Pancreas (tissue), 10 donors: ENCODE data around the gene KNL1. TPM values are rescaled to one million over a fixed set of nuclear protein-coding genes. Genes with fewer than 3 reads are reported as not detected.
A peak's percentile ranks its signal among the peaks of the same experiment; 100 is the strongest.

Source experiments
- ATAC-seq, 4 donors: fragments of 200-7000 bp; cut with Tn5 transposase; one replicate each; pipeline versions ENCODE4 v1.8.0 to v1.9.1; 2020; ENCODE audit warnings: mild to moderate bottlenecking in 4 of 4, moderate library complexity in 4 of 4
- DNase-seq, 6 donors: peaks; one replicate each; pipeline ENCODE4 v3.0.0-alpha.2; 2020
- FAIRE-seq: peaks from 2 replicates; lab custom pipeline; 2012; peaks lifted over from hg19 to GRCh38; lab: Jason Lieb, UNC
- H3K27ac ChIP-seq, 4 donors: fragments of 200-600 bp; sonication (generic); 1 replicate in 3 of 4; 2 replicates in 1 of 4; pipeline versions ENCODE4 v1.5.0 to v1.8.0; 2020
- H3K27me3 ChIP-seq, 4 donors: fragments of 200-600 bp; one replicate each; pipeline ENCODE4 v1.8.0; 2021
- H3K36me3 ChIP-seq, 3 donors: fragments of 200-600 bp; sonication (generic) in 1 of 3; one replicate each; pipeline versions ENCODE4 v1.5.0 to v1.8.0; 2020 to 2021
- H3K4me1 ChIP-seq, 3 donors: fragments of 200-600 bp; one replicate each; pipeline ENCODE4 v1.8.0; 2021
- H3K4me3 ChIP-seq, 4 donors: fragments of 200-600 bp; sonication (generic) in 2 of 4; one replicate each; pipeline versions ENCODE4 v1.5.0 to v1.8.0; 2020 to 2021
- H3K9me3 ChIP-seq, 4 donors: fragments of 200-600 bp; one replicate each; pipeline ENCODE4 v1.8.0; 2021
- CTCF ChIP-seq, 4 donors: fragments of 200-600 bp; sonication (generic) in 3 of 4; IDR thresholded peaks; one replicate each; pipeline versions ENCODE4 v1.5.0 to v1.8.0; 2021; ENCODE audit warnings: antibody characterized with exemption in 4 of 4
- WGBS, 2 donors: extraction: QIAGEN DNeasy Blood & Tissue Kit; methylation state at CpG; one replicate each; pipeline ENCODE4 v1.1.7; 2013; 5-methylcytosine and 5-hydroxymethylcytosine counted together
- intact Hi-C, 3 donors: fragments of 100-400 bp; cut with DNase I; formaldehyde crosslinking; loops; one replicate each; pipeline versions ENCODE4 v1.11.1 to v1.14.2; 2022
- polyA plus RNA-seq, 2 donors: library from polyadenylated mRNA; stranded (reverse); fragments of 200-250 nt; gene quantifications; one replicate each; pipeline ENCODE4 v1.2.3, GENCODE V29; 2013
- total RNA-seq, 6 donors: library from RNA; stranded (reverse); fragmentation: NEBNext Ultra II Directional in 4 of 6; extraction: Animal tissue kit (Norgen Biotek cat#: 25700) in 4 of 6; gene quantifications; one replicate each; pipeline versions ENCODE4 v1.2.1 to v1.2.4, GENCODE V29; 2021 to 2023
- donor health status: healthy with polysubstance abuse.
- donor health status: DM: no; HTN: no; CAD: no; lungs with moderate emphysema.
- donor health status: DM: no; HTN: no; CAD: no.
- donor health status: control.
- donor health status: control.
- donor health status: Bipolar disorder and iron deficiency.
- donor health status: DM: yes; HTN: yes; CAD: no.
- donor health status: DM: no; HTN: no; CAD: no.
- donor health status: DM: no; HTN: no; CAD: no.
- donor health status: DM: yes; HTN: yes; CAD: no.

KNL1 gene
- total and polyA plus RNA-seq, 8 donors, result 0.02 to 0.90 (median 0.29) TPM

- WGBS, 2 donors, result 81 to 90% methylated on average over 11 of the region's 11 CpGs
- FAIRE-seq, result no peak
- intact Hi-C loops, result no loop called here
These were observed 102.2 kb downstream of the KNL1 start for GRCh38 chr15:40696228-40696627.

GRCh38 chr15:40697916-40698315, 103.9 kb downstream of the KNL1 start:
- intact Hi-C loops, result no loop called here
- Histone ChIP-seq H3K36me3 (no peaks in the 10 kb centered on the region), H3K27ac (no peak overlapping the region), H3K27me3 (no peaks in the 10 kb centered on the region), H3K4me1 (peaks cover 0 to 10% (median 8%) of the 10 kb centered on the region in 3 donors), H3K9me3 (no peaks in the 10 kb centered on the region), H3K4me3 (no peak overlapping the region)
- DNase-seq, result no peak
- no peak for FAIRE-seq
- no peak for ATAC-seq
- TF ChIP-seq CTCF (IDR thresholded peaks at IDR 0.05), result no peak
- 92 to 94% methylated on average over 7 of the region's 7 CpGs for WGBS, 2 donors

More at GRCh38 chr15:40696228-40696627, 102.2 kb downstream of the KNL1 start:
- Histone ChIP-seq H3K27ac (no peak overlapping the region), H3K27me3 (no peaks in the 10 kb centered on the region), H3K36me3 (no peaks in the 10 kb centered on the region), H3K4me1 (peaks cover 0 to 10% (median 8%) of the 10 kb centered on the region in 3 donors), H3K9me3 (no peaks in the 10 kb centered on the region), H3K4me3 (no peak overlapping the region)
- DNase-seq, result no peak
- TF ChIP-seq CTCF (IDR thresholded peaks at IDR 0.05), result no peak
- ATAC-seq, result no peak

- TF ChIP-seq CTCF (IDR thresholded peaks at IDR 0.05), result no peak
- H3K27me3 ChIP-seq, result no peaks in the 10 kb centered on the region
- 84 to 89% methylated on average over 7 of the region's 7 CpGs for WGBS, 2 donors
- H3K9me3 ChIP-seq, result no peaks in the 10 kb centered on the region
- intact Hi-C loops, result no loop called here
- no peaks in the 10 kb centered on the region for H3K36me3 ChIP-seq
- DNase-seq, result no peak
- peaks cover 0 to 3% (median 0%) of the 10 kb centered on the region in 3 donors for H3K4me1 ChIP-seq
- ATAC-seq, result no peak
- H3K4me3 ChIP-seq, result no peak overlapping the region
- no peak for FAIRE-seq
- H3K27ac ChIP-seq, result no peak overlapping the region
These were observed 108.0 kb downstream of the KNL1 start for GRCh38 chr15:40702077-40702476.

- Histone ChIP-seq H3K36me3 (no peaks in the 10 kb centered on the region), H3K27ac (peak overlapping the region in 1 of 4 donors; percentile 11), H3K9me3 (no peaks in the 10 kb centered on the region), H3K27me3 (no peaks in the 10 kb centered on the region), H3K4me1 (peaks cover 0 to 3% (median 0%) of the 10 kb centered on the region in 3 donors), H3K4me3 (no peak overlapping the region)
- WGBS, 2 donors, result 51 to 53% methylated on average over 2 of the region's 2 CpGs
- FAIRE-seq (no peak), DNase-seq (no peak), ATAC-seq (peak in 2 of 4 donors; percentile 17 to 55)
- TF ChIP-seq CTCF (IDR thresholded peaks at IDR 0.05), result no peak
- intact Hi-C loops, result no loop called here
These were observed 112.1 kb downstream of the KNL1 start for GRCh38 chr15:40706121-40706520.

Other genes with a start within 250 kb of the KNL1 start
- 1 to 10 TPM in 1 of 6 donors, under 1 TPM in 2, not detected in 3; 0.56 to 1.8 (median 0.78) TPM for gene PHGR1, start 243.2 kb upstream of the KNL1 start, total RNA-seq
- gene PHGR1, start 243.2 kb upstream of the KNL1 start, polyA plus RNA-seq, result 10 to 100 TPM; 12.4 to 41.5 TPM
- 1 to 10 TPM in 2 of 6 donors, under 1 TPM in 4; 0.14 to 2.0 (median 0.70) TPM for gene DISP2, start 236.0 kb upstream of the KNL1 start, total RNA-seq
- 1 to 10 TPM; 4.1 TPM for gene DISP2, start 236.0 kb upstream of the KNL1 start, polyA plus RNA-seq
- gene KNSTRN, start 211.5 kb upstream of the KNL1 start, total RNA-seq, result 1 to 10 TPM; 2.2 to 8.4 (median 3.3) TPM
- gene KNSTRN, start 211.5 kb upstream of the KNL1 start, polyA plus RNA-seq, result 1 to 10 TPM; 3.1 to 5.3 TPM
- 10 to 100 TPM; 23.8 to 41.3 (median 30.1) TPM for gene IVD, start 188.5 kb upstream of the KNL1 start, total RNA-seq
- gene IVD, start 188.5 kb upstream of the KNL1 start, polyA plus RNA-seq, result 10 to 100 TPM; 26.0 to 38.5 TPM
- 10 to 100 TPM in 4 of 6 donors, 1 to 10 TPM in 2; 8.0 to 16.3 (median 10.7) TPM for gene BAHD1, start 153.3 kb upstream of the KNL1 start, total RNA-seq
- gene BAHD1, start 153.3 kb upstream of the KNL1 start, polyA plus RNA-seq, result 10 to 100 TPM in 1 of 2 donors, 1 to 10 TPM in 1; 9.7 to 13.1 TPM
- 1 to 10 TPM; 3.1 to 8.9 (median 4.1) TPM for gene CHST14, start 123.3 kb upstream of the KNL1 start, total RNA-seq
- gene CHST14, start 123.3 kb upstream of the KNL1 start, polyA plus RNA-seq, result 1 to 10 TPM; 4.0 to 6.1 TPM
- gene CCDC32, start 29.2 kb upstream of the KNL1 start, total RNA-seq, result 10 to 100 TPM; 13.5 to 22.6 (median 16.1) TPM
- 10 to 100 TPM; 14.3 to 20.8 TPM for gene CCDC32, start 29.2 kb upstream of the KNL1 start, polyA plus RNA-seq
- gene RPUSD2, start 24.9 kb upstream of the KNL1 start, total RNA-seq, result 1 to 10 TPM; 1.9 to 4.3 (median 3.1) TPM
- gene RPUSD2, start 24.9 kb upstream of the KNL1 start, polyA plus RNA-seq, result 1 to 10 TPM; 4.4 to 9.7 TPM
- gene RAD51, start 100.9 kb downstream of the KNL1 start, total RNA-seq, result 1 to 10 TPM in 1 of 6 donors, under 1 TPM in 5; 0.19 to 1.3 (median 0.58) TPM
- under 1 TPM; 0.15 to 0.42 TPM for gene RAD51, start 100.9 kb downstream of the KNL1 start, polyA plus RNA-seq
- 10 to 100 TPM; 16.6 to 21.2 (median 17.2) TPM for gene RMDN3, start 161.0 kb downstream of the KNL1 start, total RNA-seq
- 10 to 100 TPM; 11.9 to 21.3 TPM for gene RMDN3, start 161.0 kb downstream of the KNL1 start, polyA plus RNA-seq
- 10 to 100 TPM in 1 of 6 donors, 1 to 10 TPM in 5; 4.9 to 10.8 (median 7.4) TPM for gene GCHFR, start 169.8 kb downstream of the KNL1 start, total RNA-seq
- 10 to 100 TPM; 13.8 to 21.4 TPM for gene GCHFR, start 169.8 kb downstream of the KNL1 start, polyA plus RNA-seq
- under 1 TPM in 5 of 6 donors, not detected in 1; 0.06 to 0.23 (median 0.12) TPM for gene C15orf62, start 175.7 kb downstream of the KNL1 start, total RNA-seq
- gene C15orf62, start 175.7 kb downstream of the KNL1 start, polyA plus RNA-seq, result under 1 TPM; 0.16 to 0.46 TPM
- gene ZFYVE19, start 212.8 kb downstream of the KNL1 start, total RNA-seq, result 10 to 100 TPM in 2 of 6 donors, 1 to 10 TPM in 4; 7.4 to 14.4 (median 8.2) TPM
- 10 to 100 TPM; 19.0 to 27.3 TPM for gene ZFYVE19, start 212.8 kb downstream of the KNL1 start, polyA plus RNA-seq
- 10 to 100 TPM; 12.2 to 23.1 (median 14.8) TPM for gene DNAJC17, start 213.2 kb downstream of the KNL1 start, total RNA-seq
- gene DNAJC17, start 213.2 kb downstream of the KNL1 start, polyA plus RNA-seq, result 10 to 100 TPM; 54.9 to 57.6 TPM
- gene PPP1R14D, start 234.5 kb downstream of the KNL1 start, total RNA-seq, result under 1 TPM in 2 of 6 donors, not detected in 4; 0.23 to 0.37 TPM
- 1 to 10 TPM in 1 of 2 donors, under 1 TPM in 1; 0.72 to 2.6 TPM for gene PPP1R14D, start 234.5 kb downstream of the KNL1 start, polyA plus RNA-seq
- 100 to 1,000 TPM in 1 of 6 donors, 10 to 100 TPM in 5; 39.6 to 123 (median 51.1) TPM for gene SPINT1, start 249.8 kb downstream of the KNL1 start, total RNA-seq
- gene SPINT1, start 249.8 kb downstream of the KNL1 start, polyA plus RNA-seq, result 10 to 100 TPM; 39.3 to 67.1 TPM